IMR-90 (cell line): ENCODE measurements around the gene DMAC2L.

Experiments used
- CEBPB ChIP-seq: IDR thresholded peaks from 2 replicates; pipeline ENCODE4 v1.6.1; 2012; ENCODE audit warnings: low read depth, low read length, improper control_type of control experiment
- CTCF ChIP-seq: conservative IDR thresholded peaks from 2 replicates; pipeline ENCODE4 v1.5.1; 2012; ENCODE audit warnings: mild to moderate bottlenecking, low read depth, low read length, improper control_type of control experiment
- FOS ChIP-seq: fragments of 150-350 bp; IDR thresholded peaks from 2 replicates; pipeline ENCODE4 v1.6.1; 2016; ENCODE audit warnings: low read depth, low read length
- MAFK ChIP-seq: IDR thresholded peaks from 2 replicates; pipeline ENCODE4 v1.6.1; 2012; ENCODE audit warnings: low read depth, low read length, improper control_type of control experiment
- MAZ ChIP-seq: IDR thresholded peaks from 2 replicates; pipeline ENCODE4 v1.6.1; 2012; ENCODE audit warnings: low read depth, mild to moderate bottlenecking, low read length, improper control_type of control experiment, moderate library complexity, borderline replicate concordance
- MXI1 ChIP-seq: IDR thresholded peaks from 2 replicates; pipeline ENCODE4 v1.6.1; 2012; ENCODE audit warnings: low read depth, mild to moderate bottlenecking, low read length, moderate library complexity, borderline replicate concordance
- NFE2L2 ChIP-seq: fragments of 150-350 bp; IDR thresholded peaks from 2 replicates; pipeline ENCODE4 v1.6.1; 2016; ENCODE audit warnings: low read depth, mild to moderate bottlenecking, low read length
- POLR2A ChIP-seq: IDR thresholded peaks from 2 replicates; pipeline ENCODE4 v1.6.1; 2012; ENCODE audit warnings: mild to moderate bottlenecking, low read depth, low read length
- RAD21 ChIP-seq: IDR thresholded peaks from 2 replicates; pipeline ENCODE4 v1.6.1; 2012; ENCODE audit warnings: low read length, improper control_type of control experiment
- SMC3 ChIP-seq: fragments of 150-350 bp; IDR thresholded peaks from 2 replicates; pipeline ENCODE4 v1.6.1; 2016; ENCODE audit warnings: low read depth, mild to moderate bottlenecking, antibody characterized with exemption, low read length, moderate library complexity
- USF2 ChIP-seq: fragments of 150-350 bp; IDR thresholded peaks from 2 replicates; pipeline ENCODE4 v1.6.1; 2017; ENCODE audit warnings: mild to moderate bottlenecking, antibody characterized with exemption, low read length, low read depth

DNA sequence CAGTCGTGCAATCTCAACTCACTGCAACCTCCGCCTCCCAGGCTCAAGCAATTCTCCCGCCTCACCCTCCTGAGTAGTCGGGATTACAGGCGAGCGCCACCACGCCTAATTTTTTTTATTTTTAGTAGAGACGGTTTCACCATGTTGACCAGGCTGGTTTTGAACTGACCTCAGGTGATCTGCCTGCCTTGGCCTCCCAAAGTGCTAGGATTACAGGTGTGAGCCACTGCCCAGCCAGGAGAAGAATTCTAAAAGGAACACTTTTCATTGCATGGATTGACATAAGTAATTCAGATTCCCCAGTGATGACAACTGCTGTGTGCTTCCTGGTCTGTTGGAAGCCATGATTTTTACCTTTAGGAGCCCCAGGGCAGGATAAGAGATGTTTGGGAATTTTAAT lies 22.1 kb downstream of the DMAC2L start:
- no peak for TF ChIP-seq SMC3
- no peak for TF ChIP-seq CTCF
- no peak for TF ChIP-seq POLR2A
- no peak for TF ChIP-seq CEBPB
- no peak for TF ChIP-seq NFE2L2
- TF ChIP-seq MAFK: no peak
- TF ChIP-seq MAZ: no peak
- no peak for TF ChIP-seq RAD21
- TF ChIP-seq MXI1: no peak
- TF ChIP-seq USF2: no peak
- TF ChIP-seq FOS: no peak
